Measurements from ENCODE around the gene BMPER.

Gene BMPER

DNA sequence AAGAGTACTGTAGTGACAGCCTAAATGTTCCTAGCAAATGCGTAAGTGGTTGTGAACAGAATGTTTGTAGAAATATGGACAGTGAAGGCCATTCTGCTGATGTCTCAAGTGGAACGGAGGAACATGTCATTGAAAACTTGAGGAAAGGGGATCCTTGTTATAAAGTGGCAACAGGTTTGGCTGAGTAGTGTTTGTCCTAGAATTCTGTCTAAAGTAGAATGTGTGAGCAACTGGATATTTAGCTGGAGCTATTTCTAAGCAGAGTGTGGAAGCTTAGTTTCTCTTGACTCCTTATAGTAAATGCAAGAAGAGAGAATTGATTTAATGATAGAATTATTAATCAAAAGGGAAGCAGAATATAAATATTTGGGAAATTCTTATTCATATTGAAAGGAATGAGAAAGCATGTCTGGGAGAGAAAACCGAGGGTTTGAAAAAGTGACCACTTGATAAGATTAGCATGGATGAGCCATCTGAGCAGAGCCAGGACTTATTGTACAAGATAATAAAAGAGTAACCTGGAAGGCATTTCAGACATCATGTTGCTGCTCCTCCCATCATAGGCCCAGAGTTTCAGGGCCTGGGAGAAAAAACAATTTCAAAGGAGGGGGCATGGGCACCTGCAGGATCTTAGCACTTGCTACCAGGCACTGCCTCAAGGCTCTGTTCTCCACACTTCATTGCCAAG lies 276.1 kb downstream of the BMPER start:
- no peak for DNase-seq (ENCODE audit: low spot score)

DNA sequence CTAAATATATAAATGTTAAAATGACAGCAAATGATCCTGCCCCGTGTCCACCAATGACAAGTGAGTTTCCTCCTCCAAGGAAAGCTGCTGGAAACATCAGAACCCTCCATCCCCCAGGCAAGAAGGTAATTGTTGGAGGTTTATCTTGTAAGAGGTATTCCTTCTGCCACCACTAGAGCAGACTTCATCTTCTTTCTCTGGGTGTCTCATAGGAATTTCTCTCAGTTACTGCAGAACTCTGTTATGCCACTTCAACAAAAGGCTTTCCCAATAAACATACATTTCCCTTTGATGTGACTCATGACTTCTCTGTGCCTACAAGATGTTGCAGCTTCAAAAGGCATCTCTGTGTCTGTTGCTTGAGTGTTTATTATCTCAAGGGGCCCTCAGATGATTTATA lies 279.1 kb downstream of the BMPER start:
- DNase-seq (ENCODE audit: low spot score), result no peak

DNA sequence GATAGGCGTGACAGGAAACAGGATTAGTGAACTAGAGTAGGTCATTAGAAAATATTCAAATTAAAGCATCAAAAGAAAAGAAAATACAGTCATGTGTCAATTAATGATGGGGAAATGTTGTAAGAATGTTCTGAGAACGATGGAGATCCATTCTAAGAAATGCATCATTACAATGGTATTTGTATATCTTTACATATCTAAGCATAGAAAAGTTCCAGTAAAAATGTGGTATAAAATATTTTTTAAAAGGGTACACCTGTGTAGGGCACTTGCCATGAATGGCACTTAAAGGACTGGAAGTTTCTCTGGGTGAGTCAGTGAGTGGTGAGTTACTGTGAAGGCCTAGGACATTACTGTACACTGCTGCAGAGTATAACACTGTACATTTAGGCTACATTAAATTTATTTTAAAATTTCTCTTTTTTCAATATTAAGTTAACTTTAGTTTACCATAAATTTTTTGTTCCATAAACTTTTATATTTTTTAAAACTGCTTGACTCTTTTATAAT lies 282.5 kb downstream of the BMPER start:
- no peak for DNase-seq (ENCODE audit: low spot score)

DNA sequence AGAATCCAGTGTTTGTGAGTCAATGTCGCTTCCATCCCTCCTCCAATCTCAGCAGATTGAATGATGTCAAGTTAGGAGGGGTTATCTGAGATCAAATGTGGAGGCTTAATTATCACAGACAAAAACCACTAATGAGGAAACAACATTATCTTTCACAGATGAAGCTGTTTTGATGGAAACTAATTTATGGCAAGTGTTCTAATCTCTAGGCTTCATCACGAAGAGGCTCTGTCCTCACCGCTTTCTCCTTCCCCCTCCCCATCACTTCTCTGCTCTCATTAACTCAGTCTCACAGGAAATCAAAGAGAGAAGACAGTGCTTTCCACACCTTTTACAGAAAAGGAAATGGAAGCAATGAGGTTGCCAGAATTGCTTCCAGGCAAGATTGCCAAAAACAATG lies 283.7 kb downstream of the BMPER start:
- DNase-seq (ENCODE audit: low spot score), result no peak

DNA sequence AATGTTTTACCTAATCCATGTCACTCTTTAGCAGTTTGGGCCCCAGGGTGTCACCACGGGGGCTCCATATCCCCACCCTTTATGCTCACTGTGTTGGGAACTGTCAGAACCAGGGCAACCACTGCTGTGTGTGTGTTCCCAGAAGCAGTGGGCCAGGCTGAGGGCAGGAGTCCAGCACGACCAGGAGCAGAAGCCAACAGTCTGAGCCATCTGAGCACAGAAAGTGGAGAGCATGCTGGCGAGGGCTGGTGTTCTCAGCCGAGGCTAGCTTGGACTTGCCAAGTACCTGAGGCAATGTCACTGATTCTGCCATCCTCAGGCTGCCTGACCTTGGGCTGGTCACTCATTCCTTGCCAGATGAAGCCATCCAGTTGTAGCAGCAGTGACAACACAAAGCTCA lies 285.0 kb downstream of the BMPER start:
- no peak for DNase-seq (ENCODE audit: low spot score)

DNA sequence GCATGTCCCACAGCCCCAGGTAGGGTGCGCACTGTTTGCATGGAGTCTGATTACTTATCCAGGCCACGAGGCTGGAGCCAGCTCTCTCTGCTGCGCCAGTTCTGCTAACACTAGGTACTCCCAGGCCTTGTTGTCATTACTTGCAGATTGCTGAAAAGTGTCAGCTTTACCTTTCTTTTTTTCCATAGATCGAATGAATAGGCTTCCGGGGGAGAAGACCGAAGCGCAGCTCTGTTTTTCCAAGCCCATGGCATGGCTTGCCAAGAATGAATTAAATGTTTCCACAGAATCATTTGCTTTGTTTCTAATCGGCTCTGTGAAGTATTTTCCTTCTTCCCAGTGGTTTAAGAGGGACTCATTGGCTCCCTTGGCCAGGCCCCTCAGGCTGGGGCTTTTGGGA lies 285.8 kb downstream of the BMPER start:
- no peak for DNase-seq (ENCODE audit: low spot score)

DNA sequence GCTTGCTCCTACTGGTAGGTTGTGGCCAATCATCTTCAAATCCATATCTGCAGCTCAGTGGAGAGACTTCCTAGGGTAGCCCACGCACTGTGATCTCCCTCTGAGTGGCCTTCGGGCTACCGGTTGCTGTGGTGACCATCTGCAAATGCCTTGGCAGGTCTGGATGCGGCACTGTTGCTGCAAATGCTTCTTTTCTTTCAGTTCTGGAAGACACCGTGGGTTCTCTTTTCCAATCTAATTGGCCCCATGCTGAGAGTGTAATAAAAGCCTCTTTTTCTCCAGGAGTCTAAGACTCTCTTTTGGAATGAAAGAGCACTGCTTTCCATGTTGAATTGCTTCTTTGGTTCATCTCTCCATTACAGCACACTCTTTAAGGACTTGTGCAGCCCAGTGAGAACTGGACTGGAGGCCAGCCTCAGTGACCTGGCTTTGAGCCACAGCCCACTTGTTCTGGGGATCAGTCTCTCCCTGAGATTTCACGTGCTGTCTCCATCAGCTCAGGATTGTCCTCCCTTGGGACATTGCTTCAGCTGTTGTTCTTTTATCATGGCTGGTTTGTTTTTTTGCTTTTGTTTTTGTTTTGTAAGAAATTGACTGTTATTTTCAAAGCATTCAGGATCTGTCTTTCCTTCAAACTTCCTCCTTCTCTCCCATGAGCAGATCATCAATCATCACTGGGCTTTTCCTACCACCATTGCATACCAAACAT lies 286.6 kb downstream of the BMPER start:
- no peak for DNase-seq (ENCODE audit: low spot score)

DNA sequence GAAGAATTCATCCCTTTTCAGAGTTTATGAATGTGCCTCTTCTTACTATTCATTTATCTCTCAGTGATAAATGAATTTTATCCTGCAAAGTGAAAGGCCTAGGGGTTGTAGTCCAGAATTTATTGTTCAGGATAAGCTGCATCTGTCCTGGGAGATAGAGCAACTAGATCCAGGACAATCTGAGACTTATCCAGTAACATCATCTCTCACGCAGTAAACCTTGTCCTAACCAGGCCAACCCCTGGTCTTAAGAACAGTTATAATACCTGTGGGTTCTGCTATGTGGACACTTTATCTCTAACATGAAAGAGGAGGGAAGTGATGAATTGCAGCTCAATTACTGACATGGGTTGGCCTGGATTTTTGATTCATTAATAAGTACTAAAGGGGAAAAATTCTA lies 287.6 kb downstream of the BMPER start:
- no peak for DNase-seq (ENCODE audit: low spot score)

DNA sequence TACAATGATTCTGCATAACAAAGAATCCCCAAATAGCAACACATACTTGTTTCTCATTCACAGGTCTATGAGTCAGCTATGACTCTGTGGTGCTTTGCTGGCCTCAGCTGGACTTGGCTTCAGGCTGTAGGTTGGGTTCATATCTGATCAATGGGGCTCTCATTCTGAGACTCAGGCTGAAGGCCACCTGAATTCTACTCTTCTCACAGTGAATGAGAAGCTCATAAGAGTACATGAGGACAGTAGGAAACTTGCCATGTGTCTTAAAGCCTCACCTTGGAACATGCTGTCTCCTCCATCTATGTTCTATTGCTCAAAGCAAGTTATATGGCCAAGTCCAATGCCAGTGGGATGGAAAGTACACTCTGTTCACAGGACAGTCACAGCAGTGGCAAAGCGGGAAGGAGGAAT lies 292.9 kb downstream of the BMPER start:
- DNase-seq (ENCODE audit: low spot score), result no peak
